Erythroblast (primary cell): ENCODE measurements around the gene COL5A1.

Experiments used
- GATA1 ChIP-seq: IDR thresholded peaks from 2 replicates; pipeline ENCODE4 v1.6.1; 2011; ENCODE audit warnings: low read depth, mild to moderate bottlenecking, control low read depth, low read length, moderate library complexity
- POLR2A ChIP-seq: IDR thresholded peaks from 2 replicates; pipeline ENCODE4 v1.6.1; 2011; ENCODE audit warnings: mild to moderate bottlenecking, low read length

GRCh38 chr9:134800791-134801339 is 159.3 kb downstream of the COL5A1 start:
- TF ChIP-seq POLR2A (no peak), GATA1 (no peak)
